Osteocyte (in vitro differentiated cells): ENCODE data around the gene TALDO1. TPM values are rescaled to one million over a fixed set of nuclear protein-coding genes. Genes with fewer than 3 reads are reported as not detected.

Source experiments
- DNase-seq: peaks from one replicate; pipeline ENCODE4 v3.0.0; 2021; ENCODE audit warnings: mixed read lengths; ENCODE audit not compliant: unreplicated experiment; ENCODE audit errors: extremely low spot score
- H3K27ac Mint-ChIP-seq: one replicate; pipeline ENCODE4 v1.8.0; 2021; ENCODE audit warnings: mild to moderate bottlenecking, mixed read lengths; ENCODE audit not compliant: unreplicated experiment
- H3K27me3 Mint-ChIP-seq: one replicate; pipeline ENCODE4 v1.8.0; 2021; ENCODE audit warnings: mixed read lengths; ENCODE audit not compliant: unreplicated experiment
- H3K36me3 Mint-ChIP-seq: one replicate; pipeline ENCODE4 v1.8.0; 2021; ENCODE audit warnings: mixed read lengths; ENCODE audit not compliant: unreplicated experiment
- H3K4me1 Mint-ChIP-seq: one replicate; pipeline ENCODE4 v1.8.0; 2021; ENCODE audit warnings: mixed read lengths; ENCODE audit not compliant: unreplicated experiment
- H3K4me3 Mint-ChIP-seq: one replicate; pipeline ENCODE4 v1.8.0; 2021; ENCODE audit warnings: mild to moderate bottlenecking, moderate library complexity, mixed read lengths; ENCODE audit not compliant: unreplicated experiment
- H3K9me3 Mint-ChIP-seq: one replicate; pipeline ENCODE4 v1.8.0; 2021; ENCODE audit warnings: mixed read lengths; ENCODE audit not compliant: unreplicated experiment
- CTCF ChIP-seq: fragments of 200-600 bp; sonication (generic); IDR thresholded peaks from 2 replicates; pipeline ENCODE4 v1.5.0; 2021; ENCODE audit warnings: antibody characterized with exemption, mild to moderate bottlenecking, moderate library complexity
- total RNA-seq: library from RNA; stranded (reverse); gene quantifications from 2 replicates; pipeline ENCODE4 v1.2.1, GENCODE V29; 2021

Gene TALDO1
- total RNA-seq, 1 donor from 2014 or later, result 171 TPM

- DNase-seq, result no peak
- H3K27me3 Mint-ChIP-seq, result no peaks in the 10 kb centered on the region
- no peak overlapping the region for H3K4me3 Mint-ChIP-seq
- peaks cover 25% of the 10 kb centered on the region for H3K4me1 Mint-ChIP-seq
- H3K27ac Mint-ChIP-seq, result no peak overlapping the region
- no peak for TF ChIP-seq CTCF
- no peaks in the 10 kb centered on the region for H3K36me3 Mint-ChIP-seq
- H3K9me3 Mint-ChIP-seq, result no peaks in the 10 kb centered on the region
Observed at GRCh38 chr11:721741-722345, 25.4 kb upstream of the TALDO1 start.

GRCh38 chr11:722346-722811, 24.9 kb upstream of the TALDO1 start:
- Mint-ChIP-seq H3K9me3 (no peaks in the 10 kb centered on the region), H3K27me3 (no peaks in the 10 kb centered on the region), H3K27ac (no peak overlapping the region), H3K36me3 (no peaks in the 10 kb centered on the region), H3K4me1 (peaks cover 28% of the 10 kb centered on the region), H3K4me3 (no peak overlapping the region)
- no peak for TF ChIP-seq CTCF
- DNase-seq, result no peak

GRCh38 chr11:723120-723883, 24.0 kb upstream of the TALDO1 start:
- peaks cover 29% of the 10 kb centered on the region for H3K4me1 Mint-ChIP-seq
- peak; percentile 73 for TF ChIP-seq CTCF
- H3K9me3 Mint-ChIP-seq, result no peaks in the 10 kb centered on the region
- no peaks in the 10 kb centered on the region for H3K27me3 Mint-ChIP-seq
- H3K27ac Mint-ChIP-seq, result peak overlapping the region; percentile 83
- no peak for DNase-seq
- H3K36me3 Mint-ChIP-seq, result no peaks in the 10 kb centered on the region
- H3K4me3 Mint-ChIP-seq, result no peak overlapping the region

- H3K27me3 Mint-ChIP-seq, result no peaks in the 10 kb centered on the region
- peaks cover 26% of the 10 kb centered on the region for H3K4me1 Mint-ChIP-seq
- no peak overlapping the region for H3K27ac Mint-ChIP-seq
- no peak overlapping the region for H3K4me3 Mint-ChIP-seq
- no peaks in the 10 kb centered on the region for H3K9me3 Mint-ChIP-seq
- no peak for DNase-seq
- TF ChIP-seq CTCF, result no peak
- H3K36me3 Mint-ChIP-seq, result no peaks in the 10 kb centered on the region
Observed at GRCh38 chr11:724049-724777, 23.1 kb upstream of the TALDO1 start.
